Activated T-cell treated with anti-CD3 and anti-CD28 coated beads for 24 hours (primary cell): ENCODE measurements around the gene TUBB.

ENCODE experiments used
- DNase-seq: peaks from one replicate; pipeline ENCODE4 v3.0.0-alpha.2; 2020; ENCODE audit warnings: low read depth

Gene TUBB

DNA sequence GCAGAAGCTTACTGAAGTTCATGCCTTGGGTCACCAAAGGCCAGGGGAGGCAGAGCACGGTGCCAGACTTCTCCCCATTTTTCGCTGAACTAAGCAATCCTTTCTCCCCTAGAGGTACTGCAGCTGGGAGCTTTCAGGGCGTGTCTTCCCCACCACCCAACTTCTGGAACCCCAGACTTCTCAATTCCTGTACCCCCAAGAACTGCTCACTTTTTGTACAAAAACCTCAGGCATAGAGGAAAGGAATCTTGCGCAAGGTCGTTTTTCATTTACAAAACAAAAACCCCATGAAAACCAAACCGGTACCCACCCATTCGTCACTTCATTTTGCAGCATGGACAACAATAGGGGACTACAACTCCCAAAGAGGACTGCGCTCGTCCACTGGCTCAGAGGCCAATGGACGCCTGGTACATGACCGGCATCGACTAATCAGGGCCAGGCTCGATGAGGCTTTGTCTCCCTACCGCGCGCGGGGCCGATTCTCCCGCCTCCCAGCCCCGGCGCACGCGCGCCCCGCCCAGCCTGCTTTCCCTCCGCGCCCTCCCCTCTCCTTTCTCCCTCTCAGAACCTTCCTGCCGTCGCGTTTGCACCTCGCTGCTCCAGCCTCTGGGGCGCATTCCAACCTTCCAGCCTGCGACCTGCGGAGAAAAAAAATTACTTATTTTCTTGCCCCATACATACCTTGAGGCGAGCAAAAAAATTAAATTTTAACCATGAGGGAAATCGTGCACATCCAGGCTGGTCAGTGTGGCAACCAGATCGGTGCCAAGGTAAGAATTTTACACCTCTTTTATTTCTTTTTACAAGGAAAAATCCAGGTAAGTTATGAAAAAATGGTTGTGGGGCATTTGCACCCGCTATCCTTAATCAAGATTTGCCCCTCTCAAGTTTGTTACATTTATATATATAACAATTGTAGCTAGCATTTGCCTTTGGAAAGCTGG, at the start of gene TUBB:
Gene TUBB, plus strand, starts transcription at position 562 of the 947 bp plus-strand sequence. Its CDS starts 155 bp downstream, at position 717.
- DNase-seq: peak; percentile 92

DNA sequence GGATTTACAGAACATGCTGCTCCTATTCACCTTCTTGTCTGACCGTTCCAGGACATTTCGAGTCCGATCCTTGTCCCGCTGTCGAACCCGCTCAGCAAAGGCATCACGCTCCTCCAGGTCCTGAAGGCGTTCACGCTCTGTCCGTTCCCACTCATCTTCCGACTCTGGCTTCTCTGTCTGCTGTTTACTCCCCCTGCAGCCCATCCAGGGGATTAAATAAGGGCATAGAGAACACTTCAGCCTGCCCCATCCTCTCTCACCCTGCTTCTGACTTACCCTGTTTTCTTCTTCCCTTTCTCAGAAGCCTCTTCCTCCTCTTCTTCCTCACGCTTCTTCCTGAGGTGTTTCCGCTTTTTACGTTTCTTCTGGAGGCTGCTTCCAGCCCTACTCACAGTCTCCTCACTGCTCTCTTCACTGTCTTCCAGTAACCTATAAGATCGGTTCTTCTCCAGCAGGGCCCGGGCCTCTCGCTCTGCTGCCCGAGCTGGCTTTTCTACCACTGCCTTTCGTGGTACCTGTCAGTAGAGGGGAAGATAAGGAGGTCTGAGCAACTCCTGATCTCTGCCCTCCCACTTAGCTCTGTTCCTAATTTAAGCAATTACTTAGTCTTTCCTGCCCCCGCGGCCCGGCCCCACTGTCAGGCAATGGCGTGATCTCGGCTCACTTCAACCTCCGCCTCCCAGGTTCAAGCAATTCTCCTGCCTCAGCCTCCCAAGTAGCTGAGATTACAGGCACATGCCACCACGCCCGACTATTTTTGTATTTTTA, 49.2 kb upstream of the TUBB start:
- no peak for DNase-seq

DNA sequence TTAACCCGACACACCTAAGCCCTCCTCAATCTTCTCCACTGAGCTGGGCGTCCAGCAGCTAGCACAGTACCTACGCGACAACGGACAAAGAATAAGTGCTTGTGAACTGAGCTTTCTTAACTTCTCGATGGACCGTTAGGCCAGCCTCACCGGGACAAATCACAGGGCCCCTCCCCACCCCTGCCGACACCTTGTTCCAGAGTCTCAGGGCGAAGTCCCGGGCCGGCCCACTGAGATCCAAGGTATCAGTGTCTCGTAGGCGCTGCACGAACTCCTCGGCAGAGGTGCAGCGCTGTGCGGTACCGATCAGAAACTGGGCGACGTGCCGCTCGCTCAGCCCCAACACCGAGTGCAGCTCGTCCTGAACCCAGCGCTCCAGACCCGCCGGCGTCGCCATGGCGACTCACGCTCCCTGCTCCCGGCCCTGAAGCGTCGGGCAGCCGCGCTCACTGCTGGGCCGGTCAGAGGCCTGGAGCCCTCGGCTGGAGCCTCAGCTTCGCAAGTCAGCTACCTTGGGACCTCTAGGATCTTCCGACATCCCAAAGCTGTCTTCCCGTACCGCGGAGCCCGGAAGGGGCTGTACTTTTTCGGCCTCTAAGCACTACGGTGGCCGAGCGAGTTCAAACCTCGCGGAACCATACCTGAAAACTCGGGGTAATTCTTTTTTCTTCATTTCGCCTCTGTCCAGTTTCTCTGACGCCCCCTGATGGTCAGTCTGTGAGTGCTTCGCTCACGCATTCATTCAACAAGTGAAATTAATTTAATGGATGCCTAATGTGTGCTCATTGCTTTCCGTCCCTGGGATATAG, 47.5 kb upstream of the TUBB start, which contains the start of gene DHX16:
Gene DHX16, minus strand, starts transcription at position 562 of the 809 bp plus-strand sequence. Its CDS starts 165 bp downstream, at position 397.
- peak; percentile 88 for DNase-seq

DNA sequence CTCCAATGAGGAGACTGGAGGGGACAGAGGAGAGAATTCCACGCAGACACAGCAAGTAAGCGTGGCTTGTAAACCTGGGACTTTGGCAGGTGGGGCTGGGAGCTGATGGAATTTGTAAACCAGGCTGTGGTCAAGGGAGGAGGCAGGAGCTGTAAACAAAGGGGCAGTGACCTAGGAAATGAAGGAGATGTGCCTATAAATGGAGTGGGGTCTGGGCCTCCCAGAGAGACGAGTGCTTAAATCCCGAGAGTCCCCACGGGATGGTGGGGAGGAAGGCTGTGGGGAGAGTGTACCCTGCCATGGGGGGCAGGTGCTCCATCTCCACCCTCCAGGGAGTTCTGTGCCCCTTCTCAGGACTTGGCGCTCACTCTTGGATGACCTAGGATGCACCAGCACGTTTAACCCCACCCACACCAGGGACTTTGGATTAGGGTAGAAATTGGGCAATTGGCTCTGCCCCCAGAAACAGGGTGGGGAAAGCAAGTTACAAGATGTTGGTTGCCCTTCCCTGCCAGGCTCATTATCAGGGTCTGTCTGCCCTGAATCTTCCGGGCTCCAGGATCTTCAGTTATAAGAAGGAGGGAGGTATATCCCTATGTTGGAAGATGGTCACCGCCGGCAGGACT, 43.4 kb upstream of the TUBB start:
- DNase-seq: no peak

DNA sequence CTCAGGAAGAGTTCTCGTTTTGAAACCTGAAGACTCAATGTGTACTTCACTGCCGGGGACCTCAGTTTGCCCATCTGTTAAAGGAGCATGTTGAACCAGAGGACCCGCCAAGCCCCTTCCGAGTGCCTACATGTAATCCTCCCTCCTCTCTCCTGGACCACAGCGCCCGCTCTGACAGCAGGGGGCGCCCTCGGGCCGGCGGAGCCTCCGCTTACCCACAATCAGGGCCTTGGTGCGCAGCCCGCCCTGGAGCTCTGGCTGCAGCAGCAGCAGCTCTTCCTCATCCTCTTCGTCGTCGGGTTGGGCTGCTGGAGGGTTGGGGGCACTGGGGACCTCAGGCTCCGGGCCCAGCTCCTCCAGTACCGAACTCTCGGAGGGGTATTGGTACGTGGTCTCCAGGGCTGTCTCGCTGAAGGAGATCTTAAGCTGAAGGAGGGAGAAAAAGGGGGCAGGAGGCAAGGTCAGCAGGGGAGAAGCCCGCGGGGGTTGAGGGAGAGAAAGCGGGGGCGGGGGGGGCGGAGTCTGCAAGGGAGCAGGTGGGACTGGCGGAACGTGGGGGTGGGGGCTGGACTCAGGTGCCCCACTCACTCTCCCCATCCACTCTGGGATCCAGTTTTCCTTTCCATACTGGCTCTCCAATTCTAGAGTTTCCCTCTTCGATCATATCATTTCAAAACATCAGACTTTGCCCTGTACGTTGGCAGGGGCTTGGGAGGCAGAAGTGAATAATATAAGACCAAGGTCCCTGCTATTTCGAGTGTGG, 41.0 kb upstream of the TUBB start:
- DNase-seq: peak; percentile 89

DNA sequence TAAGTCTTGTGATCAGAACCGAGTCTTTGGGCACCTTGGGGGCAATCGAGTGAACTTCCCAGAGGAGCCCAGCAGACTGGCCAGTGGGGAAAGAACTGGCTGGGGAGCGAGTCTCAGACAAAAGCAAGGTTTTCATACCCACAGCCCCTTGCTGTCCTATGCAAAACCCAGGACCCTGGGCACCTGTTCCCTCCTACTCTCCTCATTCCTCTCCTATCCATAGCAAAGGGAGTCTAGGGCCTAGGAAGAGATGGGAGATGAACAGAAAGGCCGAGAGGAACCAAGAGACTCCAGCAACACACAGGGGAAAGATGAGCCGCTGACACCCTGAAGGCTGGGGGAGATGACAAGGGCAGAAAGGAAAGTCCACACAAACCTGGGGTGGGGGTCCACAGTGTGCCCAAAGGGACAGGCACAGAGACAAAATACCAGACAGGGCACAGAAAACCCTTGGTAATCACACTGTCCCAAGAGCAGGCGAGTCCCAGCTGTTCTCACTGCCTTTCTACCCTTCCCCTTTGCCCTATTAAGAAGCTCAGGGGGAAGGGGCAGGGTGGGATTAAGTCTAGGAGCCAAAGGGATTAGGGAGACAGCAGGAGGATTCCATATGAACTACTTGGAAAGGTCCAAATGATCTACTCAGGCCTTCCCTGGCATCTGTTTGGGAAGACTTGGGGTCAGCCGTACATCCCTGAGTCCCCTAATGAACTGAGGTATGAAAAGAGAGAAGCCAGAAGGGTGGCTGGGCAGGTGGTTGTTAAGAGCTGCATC, 40.2 kb upstream of the TUBB start:
- DNase-seq: no peak

DNA sequence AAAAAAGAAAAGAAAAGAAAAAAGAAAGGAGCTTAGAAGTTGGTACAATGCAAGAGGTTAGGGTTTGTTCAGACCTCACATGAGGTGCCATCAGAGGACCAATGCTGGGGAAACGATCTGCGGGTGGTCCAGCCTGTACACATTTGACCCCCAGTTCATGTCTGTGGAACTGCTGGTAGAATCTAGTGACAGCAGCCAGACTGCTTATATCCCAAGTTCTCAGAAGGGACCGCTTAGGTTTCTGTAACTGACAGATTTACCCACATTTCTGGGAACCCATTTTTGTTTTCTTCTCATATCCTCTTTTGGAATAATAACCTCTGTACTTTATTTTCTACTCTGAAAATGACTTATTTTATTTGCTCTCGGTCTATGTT, 38.4 kb upstream of the TUBB start:
- no peak for DNase-seq

DNA sequence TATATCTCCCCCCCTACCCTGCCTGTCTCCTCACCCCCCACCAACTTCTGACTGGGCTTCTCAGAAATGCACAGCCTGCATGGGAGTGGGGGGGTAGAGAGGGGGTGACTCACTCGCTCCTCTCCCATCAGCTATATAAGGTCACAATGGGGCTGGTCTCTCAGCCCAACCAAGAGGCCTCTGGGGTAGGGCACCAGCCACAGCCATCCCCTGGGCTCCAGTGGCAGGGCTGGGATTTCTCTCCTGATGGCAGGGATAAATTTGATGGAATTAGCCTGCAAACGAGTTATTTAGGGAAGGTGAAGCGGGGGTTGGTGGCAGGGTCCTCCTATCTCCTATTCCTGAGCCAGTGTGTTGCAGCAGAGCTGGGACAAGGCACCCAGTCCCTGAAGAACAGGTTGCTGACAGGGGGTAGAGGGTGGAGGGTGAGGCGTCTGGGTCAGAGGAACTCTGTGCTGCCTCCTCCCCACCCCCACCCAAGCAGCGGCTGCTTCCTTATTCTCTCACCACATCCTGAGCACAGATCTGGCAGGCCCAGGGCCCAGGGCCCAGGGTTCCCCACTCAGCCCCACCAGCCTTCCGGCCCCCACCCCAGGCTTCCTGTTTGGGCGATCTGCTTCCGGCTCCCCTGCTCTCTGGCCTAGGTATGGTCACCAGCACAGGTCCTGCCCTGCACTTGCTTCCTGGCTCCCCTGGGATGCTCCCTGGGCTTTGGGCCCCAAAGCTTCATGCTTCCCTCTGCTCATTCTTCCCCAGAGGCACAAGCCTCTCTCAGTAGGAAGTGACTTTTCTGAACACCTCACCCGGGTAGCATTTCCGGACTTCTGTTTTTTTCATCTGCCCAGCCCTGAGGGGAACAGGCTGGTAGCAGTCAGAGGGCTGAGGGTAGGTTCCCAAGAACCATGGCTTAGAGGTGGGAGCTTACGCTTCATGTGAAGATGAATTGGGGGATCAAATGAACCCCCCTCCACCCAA, 37.7 kb upstream of the TUBB start:
- peak; percentile 78 for DNase-seq

DNA sequence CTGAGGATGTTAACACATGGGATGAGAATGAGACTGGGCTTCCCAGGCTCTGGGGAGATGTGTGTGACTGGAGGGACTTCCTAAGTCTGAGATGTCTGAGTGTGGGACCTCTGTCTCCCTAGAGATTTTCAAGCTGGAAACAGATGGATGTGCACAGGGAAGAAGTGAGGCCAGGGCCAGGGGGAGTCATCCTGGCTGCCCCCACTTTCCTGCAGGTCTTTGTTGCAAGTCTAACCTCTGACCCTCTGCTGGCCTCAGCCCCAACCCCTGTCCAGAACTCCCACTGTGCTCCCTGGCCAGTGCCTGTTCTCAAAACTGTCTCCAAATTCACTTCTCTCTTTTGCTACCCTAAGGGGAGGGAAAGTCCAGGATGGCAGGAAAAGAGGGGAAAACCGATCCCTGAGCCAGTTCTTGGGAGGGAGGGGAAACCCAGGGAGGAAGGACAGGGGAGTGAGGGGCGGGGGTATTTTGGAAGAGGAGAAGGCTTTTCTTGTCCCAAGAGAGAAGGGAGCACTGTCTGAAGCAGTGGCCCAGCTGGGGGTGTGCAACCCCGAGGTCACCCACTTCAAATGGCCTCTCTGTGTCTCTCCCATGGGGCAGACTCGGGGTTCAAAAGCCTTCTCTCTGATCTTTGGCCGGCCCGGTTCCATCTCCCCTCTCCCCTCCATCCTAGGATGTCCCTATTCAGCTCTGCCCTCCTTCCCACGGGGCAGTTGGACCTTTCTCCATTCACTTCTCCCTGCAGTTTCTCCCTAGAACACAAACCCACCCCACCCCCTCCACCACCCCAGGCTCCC, 36.8 kb upstream of the TUBB start:
- DNase-seq: no peak

DNA sequence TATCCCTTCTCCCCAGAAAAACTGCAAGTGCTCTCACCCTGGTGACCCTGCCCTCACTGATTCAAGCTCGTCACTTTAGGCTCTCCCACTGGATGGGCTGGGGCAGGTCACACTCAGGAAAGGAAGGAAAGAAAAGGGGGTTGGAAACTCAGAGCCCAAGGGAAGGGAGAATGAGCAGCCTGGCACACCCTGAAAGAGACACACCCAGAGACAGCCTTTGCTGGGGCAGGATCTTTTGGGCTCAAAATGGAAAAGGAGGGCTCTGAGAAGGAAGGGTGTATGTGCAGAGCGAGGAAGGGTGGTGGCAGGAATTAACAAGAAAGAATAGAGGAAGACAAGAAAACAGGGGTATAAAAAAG, 36.2 kb upstream of the TUBB start:
- no peak for DNase-seq

DNA sequence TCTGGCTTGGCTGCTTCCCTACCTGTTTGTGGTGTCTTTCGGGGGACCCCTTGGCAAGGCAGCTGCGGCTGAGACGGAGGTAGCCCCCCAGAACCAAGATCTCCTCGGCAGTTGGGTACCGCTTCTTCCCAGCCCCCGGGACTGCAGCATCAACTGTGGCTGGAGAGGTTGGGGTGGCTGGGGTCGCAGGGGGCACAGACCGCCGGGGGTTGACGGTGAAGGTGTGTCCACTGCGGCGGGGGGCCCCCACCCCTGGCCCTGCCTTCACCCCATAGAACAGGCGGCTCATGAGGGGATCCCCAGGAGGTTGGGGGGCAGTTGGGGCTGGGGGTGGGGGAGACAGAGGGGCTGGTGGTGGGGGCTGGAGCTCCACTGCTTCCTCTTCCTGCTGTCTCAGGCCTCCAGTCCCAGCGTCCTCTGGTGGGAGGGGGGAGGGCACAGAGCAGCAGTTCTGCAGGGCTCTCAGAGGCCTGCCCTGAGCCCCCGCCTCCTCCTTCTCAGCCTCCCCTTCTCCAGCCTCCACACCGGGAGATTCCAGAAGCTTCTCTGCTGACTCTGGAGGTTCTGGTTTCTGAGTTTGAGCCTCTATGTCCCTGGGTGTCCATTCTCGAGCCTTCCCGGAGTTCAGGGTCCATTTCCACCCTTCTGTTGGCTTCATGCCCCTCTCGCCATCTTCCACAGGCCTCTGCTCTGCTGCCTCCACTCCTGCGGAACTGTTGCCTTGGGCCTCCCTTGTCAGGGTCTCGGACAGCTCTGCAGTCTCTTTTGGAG, 35.6 kb upstream of the TUBB start:
- peak; percentile 40 for DNase-seq

DNA sequence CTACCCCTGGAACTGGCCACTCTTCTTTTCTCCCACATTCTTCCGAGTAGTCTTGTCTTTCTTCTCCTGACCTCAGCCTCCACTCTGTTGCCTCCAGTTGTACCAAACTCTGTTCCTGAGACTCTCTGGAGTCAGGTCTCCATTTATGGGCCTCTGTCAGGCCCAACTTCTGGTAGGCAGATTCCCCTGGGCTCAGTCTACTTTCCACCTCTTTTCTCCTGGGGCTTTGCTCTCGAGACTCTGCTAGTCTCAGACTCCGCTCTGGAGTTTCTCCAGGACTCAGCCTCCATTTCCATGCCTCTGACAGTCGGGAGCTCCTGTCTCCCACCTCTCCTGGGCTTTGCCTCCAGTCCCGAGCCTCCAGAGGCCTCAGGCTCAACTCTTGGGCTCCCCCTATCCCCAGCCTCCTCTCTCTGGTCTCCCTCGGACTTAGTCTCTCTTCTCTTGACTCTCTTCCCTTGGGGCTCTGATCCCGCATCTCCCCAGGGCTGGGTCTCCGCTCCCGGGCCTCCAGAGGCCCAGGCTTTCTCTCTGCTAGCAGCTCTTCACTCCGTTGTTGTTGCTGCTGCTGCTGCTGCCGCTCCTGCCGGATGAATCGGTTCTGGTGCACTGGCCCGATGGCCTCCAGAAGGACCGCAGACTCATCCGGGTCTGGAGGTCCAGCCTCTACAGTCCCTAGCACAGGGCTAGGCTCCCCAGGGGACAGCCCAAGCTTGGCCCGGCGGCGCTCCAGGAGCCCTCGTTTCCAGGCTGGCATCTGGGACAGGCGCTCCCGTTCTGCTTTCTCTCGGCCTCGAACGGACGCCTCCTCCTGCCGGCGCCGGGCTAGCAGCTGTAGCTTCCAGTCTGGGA, 34.8 kb upstream of the TUBB start:
- DNase-seq: no peak

DNA sequence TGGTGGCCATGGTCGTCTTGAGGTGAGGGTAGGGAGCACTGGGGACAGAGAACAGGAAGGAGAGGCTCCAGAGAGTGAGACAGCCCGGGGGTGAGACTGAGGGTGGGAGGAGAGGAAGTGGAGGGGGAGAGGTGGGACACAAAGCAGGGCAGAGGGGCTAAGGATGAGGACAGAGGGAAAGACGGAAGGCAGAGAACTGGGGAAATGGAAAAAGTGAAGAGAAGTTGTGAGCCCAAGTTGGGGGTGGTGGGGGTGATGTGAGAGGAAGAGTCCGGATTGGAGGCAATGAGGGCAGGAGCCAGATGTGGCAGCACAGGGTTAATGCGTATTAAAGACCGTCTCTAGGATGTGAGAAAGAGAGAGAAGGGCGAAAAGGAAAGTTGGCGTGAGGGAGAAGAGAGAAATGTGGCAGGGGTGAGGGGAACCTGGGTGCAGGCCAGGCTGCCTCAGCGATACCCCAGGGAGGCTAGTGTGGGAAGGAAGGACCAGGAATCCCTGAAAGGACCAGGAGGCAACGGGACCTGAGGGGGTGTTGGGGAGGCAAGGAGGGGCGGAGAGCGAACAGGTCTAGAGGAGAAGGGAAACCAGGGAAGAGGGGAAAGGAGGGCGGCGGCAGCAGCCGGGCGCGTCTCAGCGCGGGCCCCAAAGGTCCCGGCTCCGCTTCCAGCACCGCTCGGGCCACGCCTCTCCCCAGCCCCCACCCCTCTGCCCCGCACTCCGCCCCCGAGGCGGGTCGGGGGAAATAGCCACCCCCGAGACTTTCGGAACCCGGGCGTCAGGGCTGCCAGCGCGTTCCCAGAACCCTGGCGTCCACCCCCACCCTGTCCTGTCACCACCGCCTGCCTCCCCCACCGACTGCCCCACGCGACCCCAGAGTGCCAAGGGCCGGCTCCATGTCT, 33.9 kb upstream of the TUBB start, which contains the start of gene PPP1R18:
Gene PPP1R18, minus strand, starts transcription at position 637 of the 899 bp plus-strand sequence. Its CDS starts 627 bp downstream, at position 10.
- DNase-seq: peak; percentile 84

DNA sequence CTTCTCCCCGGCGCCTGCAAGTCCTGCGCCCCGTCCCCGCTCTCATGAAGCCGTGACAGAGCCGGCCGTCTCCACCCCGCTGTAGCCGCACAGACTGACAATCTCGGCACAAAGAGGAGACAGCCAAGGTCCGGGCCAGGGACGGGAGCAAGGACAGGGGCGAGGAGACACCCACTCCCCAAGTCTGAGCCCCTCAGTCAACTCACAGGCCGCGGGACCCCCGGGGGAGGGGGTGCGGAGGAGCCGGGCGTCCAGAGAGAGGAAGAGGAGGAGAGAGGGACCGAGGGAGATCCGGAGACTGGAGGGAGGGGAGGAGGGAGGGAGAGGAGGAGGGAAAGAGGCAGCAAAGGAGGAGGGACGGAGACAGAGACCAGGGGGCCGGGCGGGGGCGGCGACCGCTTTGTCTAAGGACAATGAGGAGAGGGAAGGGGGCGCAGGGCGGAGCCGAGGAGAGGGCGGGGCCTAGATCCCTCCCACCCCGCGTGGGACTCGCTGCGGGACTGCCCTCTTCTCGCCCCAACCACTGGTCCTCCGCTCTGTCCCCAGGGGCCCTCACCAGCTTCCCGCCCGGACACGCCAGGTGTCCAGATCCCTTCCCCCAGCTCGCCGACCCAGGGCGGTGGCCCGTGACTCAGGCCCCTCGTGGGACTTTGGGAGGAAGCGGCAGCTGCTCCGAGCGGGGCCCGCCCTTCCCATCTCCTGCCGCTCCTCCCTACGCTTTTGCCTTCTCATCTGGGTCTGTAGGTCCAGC, 33.1 kb upstream of the TUBB start:
- peak; percentile 78 for DNase-seq
